HG03066 (cell line): ENCODE data around the gene CCDC88A.
A peak's percentile ranks its signal among the peaks of the same experiment; 100 is the strongest.
"Not testable (repeated sequence)": the region's sequence is repeated elsewhere in the genome, so short reads cannot be mapped to it uniquely, and the experiment has no call there.

Source experiments
- ATAC-seq: cut with Tn5 transposase; IDR thresholded peaks from one replicate; pipeline ENCODE4 v1.9.1; 2021; ENCODE audit warnings: low read depth; ENCODE audit not compliant: unreplicated experiment

The CCDC88A gene

GRCh38 chr2:55327470-55328230 lies 92.0 kb downstream of the CCDC88A start:
- no peak for ATAC-seq

- no peak for ATAC-seq
These were observed 104.7 kb downstream of the CCDC88A start for GRCh38 chr2:55314985-55315384.

GRCh38 chr2:55311444-55311870 lies 108.2 kb downstream of the CCDC88A start:
- peak; percentile 91 for ATAC-seq

GRCh38 chr2:55309446-55309845 lies 110.2 kb downstream of the CCDC88A start:
- no peak for ATAC-seq

DNA sequence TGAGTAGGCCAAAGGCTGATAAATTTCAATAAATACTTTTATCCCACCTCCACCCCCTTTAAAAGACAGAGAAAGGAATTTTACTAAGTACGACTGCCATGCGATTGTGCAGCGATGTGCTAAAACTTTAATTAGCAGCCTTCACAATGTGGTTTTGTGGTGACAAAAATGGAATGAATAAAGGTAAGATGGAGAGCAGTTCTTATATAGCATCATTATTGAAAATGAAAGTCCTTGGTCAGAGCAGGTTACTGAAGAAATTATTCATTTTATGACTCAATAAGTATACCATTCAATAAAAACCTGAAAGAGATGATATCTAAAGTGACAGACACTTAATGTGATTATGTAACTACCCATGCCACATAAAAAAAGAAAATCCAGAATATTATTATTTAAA lies 117.4 kb downstream of the CCDC88A start:
- ATAC-seq, result no peak

DNA sequence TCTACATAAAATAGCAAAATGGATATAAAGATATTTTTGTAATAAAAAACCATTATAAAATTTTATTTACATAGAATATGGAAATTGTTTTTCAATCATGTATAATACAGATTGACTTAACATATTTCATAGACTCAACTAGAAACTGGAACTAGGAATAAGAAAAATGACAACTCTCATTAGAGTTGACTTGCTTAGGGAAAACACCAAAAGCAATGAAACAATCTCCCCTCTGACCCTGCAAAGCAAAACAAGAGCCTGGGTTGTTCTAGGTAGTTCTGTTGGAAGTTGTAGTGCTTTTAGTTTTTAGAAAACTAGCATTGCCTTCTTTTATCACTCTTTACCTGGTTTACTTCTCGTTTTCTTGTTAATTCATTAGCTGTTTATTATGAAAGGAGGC lies 118.4 kb downstream of the CCDC88A start:
- no peak for ATAC-seq

- ATAC-seq, result no peak
These were observed 123.3 kb downstream of the CCDC88A start for GRCh38 chr2:55296393-55296792.

- ATAC-seq, result no peak
These were observed 136.6 kb downstream of the CCDC88A start for GRCh38 chr2:55283083-55283482.

DNA sequence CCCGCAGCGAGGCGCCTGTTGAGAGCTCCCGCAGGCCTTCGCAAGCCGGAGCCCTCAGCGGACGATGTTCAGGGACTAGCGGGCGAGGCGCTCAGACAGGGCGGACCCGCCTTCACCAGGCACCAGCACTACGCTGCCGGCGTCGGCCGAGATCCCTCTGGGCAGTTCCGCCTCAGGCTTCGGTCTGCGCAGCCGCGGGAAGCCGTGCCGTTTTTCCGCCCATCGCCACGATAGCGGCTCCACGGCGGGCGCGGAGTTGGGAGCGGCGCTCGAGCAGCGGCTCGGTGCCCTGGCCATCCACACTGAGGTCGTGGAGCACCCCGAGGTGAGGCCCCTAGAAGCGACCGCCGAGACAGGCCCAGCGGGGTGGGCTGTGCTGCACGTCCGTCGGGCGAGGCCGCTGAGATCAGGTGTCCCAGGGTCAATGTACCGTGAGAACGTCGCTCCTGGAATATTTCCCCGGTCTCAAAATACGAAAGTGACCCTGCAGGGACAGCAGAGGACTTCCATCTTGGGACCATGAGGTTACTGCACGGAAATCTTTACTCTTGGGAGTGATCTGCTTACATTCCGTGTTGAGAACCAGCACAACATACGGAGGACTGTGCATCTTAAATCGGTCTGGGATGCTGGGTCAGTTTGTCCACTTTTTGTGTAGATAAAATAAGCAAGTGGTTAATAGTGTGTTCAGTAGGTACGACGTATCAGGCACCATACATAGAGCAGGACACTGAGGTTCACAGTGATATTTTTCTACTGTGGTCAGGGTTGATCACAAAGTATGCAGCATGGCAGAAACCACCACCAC lies 137.3 kb downstream of the CCDC88A start:
- peak; percentile 91 for ATAC-seq

DNA sequence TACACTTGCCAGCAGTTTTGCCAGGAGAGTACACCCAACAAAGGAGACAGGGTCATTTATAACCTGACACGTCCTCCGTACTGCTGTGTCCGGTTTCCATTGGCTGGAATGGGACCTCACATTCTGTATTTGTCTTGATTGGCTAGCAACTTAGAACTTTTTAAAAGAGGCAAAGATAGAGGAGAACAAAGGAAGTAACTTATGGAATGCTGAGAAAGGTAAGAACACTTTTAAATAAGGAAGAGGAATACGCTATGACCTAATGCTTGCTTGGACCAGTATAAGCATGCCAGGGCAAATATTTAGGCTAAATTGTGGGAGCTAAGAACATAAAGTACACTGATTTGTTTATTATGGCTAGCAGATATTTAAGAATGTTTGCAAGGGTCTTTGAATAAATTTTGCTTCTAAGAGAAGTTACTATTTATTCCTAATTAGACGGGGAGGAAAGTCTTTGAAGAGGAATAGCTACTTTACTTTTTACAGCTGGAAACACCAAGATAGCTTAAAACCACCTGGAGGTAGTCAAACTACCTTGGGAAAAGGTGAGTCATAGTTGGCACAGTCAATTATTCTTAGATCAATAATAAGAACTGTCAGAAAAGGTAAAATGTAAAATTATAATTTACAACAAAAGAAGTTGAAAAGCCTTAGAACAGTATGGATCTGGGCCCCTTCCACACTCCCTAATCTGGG lies 138.7 kb downstream of the CCDC88A start:
- not testable (repeated sequence) for ATAC-seq

DNA sequence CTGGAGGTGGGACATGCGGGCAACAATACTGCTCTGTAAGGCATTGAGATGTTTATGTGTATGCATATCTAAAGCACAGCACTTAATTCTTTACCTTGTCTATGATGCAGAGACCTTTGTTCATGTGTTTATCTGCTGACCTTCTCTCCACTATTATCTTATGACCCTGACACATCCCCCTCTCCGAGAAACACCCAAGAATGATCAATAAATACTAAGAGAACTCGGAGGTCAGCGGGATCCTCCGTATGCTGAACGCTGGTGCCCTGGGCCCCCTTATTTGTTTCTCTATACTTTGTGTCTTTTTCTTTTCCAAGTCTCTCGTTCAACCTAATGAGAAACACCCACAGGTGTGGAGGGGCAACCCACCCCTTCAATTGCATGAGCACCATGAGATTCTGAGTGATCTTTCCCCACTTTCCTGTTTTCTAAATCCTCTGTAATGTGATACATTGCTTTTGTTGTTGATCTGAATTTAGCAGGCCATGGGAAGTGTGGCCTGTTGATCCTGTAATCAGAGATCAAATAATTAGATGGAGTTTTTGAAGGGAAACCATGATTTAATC lies 139.7 kb downstream of the CCDC88A start:
- not testable (repeated sequence) for ATAC-seq

- not testable (repeated sequence) for ATAC-seq
These were observed 140.3 kb downstream of the CCDC88A start for GRCh38 chr2:55279214-55279835.

- no peak for ATAC-seq
These were observed 142.3 kb downstream of the CCDC88A start for GRCh38 chr2:55277310-55277709.

- ATAC-seq, result not testable (repeated sequence)
These were observed 145.3 kb downstream of the CCDC88A start for GRCh38 chr2:55274346-55274745.

GRCh38 chr2:55269645-55269990 lies 150.0 kb downstream of the CCDC88A start:
- no peak for ATAC-seq

DNA sequence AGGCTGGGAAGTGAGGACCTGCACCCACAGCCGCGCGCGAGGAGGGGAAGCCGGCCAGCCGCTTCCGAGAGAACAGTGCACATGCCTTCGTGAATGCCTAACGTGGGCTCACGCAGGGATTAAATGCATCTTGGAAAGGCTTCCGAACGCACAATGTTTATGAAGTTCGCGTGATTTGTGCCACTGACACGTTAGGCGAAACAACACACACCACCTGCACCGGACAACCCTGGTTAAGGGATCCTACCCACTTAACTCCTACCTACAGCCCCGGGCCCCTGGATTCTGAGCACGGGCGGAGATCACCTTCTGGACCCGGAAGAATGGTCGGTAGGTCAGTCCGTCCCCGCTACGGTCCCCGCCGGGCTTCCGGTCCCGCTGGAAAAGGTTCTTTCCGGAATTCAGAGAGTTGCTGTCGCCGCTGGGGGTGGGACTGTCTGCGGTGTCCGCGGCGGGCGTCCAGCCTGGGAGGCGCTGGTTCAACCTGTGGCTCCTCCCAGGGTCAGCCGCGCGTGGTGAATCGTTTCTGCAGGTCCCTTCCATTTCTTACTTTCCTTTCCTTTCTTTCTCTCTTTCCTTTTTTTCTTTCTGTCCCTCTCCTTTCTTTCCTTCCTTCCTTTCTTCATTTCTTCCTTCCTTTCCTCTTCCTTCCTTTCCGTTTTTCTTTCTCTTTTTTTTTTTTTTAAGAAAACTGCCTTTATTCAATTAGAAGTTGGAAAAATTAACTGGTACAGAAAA lies 150.6 kb downstream of the CCDC88A start, which contains the start of gene MTIF2:
Gene MTIF2 (minus strand): TSS at position 325 of the 738 bp plus-strand sequence. CDS start 5,373 bp downstream, outside the sequence.
- peak; percentile 94 for ATAC-seq

- no peak for ATAC-seq
These were observed 151.3 kb downstream of the CCDC88A start for GRCh38 chr2:55268288-55268906.

GRCh38 chr2:55259586-55259985 lies 160.1 kb downstream of the CCDC88A start:
- not testable (repeated sequence) for ATAC-seq

DNA sequence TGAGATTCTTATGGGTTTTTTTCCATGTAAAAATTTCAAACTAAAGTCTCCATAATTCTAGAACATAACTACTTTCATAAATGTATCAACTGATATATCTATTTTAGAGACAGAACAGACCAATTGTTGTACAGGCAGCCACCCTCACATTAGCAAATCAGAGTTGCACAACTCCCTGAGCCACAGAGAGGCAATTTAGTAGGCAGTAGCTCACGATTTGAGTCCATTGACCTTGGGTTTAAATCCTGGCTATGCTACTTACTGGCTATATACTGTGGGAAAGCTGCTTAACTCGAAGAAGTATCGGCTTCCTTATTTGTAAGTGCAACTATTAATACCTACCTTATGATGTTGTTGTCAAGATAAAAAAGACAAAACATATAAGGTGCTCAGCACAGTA lies 166.8 kb downstream of the CCDC88A start:
- no peak for ATAC-seq
